ENCODE measurements around the gene CCDC191.

DNA sequence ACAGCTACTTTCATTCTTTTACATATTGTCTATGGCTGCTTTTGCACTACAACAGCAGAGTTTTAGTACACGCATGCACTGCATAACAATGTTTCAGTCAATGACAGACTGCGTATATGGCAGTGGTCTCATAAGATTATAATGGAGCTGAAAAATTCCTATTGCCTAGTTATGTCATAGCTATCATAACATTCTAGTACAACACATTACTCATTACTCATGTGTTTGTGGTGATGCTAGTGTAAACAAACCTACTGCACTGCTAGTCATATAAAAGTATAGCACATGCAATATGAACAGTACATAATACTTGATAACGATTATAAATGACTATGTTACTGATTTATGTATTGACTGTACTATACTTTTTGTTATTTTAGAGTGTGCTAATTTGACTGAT is 48.1 kb upstream of the CCDC191 start:
- TF ChIP-seq POLR2A (IDR thresholded peaks at IDR 0.05): no peak
- no peak for TF ChIP-seq EP300 (IDR thresholded peaks at IDR 0.05)
